GM10266 (cell line): ENCODE measurements around the gene KIF26B.

Experiments
- DNase-seq: peaks from one replicate; pipeline ENCODE4 v3.0.0; 2012; ENCODE audit errors: extremely low spot score
- CTCF ChIP-seq: IDR thresholded peaks from 2 replicates; pipeline ENCODE4 v1.5.1; 2012; ENCODE audit warnings: mild to moderate bottlenecking, low read depth; ENCODE audit not compliant: control insufficient read depth, insufficient read depth; ENCODE audit errors: missing control alignments

KIF26B gene

GRCh38 chr1:245292553-245292952 is 137.8 kb downstream of the KIF26B start:
- DNase-seq = no peak
- no peak for TF ChIP-seq CTCF

- DNase-seq = no peak
- TF ChIP-seq CTCF = no peak
Measured at GRCh38 chr1:245294020-245294419, 139.2 kb downstream of the KIF26B start.

GRCh38 chr1:245298781-245299180 is 144.0 kb downstream of the KIF26B start:
- no peak for TF ChIP-seq CTCF
- DNase-seq = no peak

- no peak for DNase-seq
- no peak for TF ChIP-seq CTCF
Measured at GRCh38 chr1:245301162-245301580, 146.4 kb downstream of the KIF26B start.

GRCh38 chr1:245301921-245302320 is 147.1 kb downstream of the KIF26B start:
- TF ChIP-seq CTCF = no peak
- no peak for DNase-seq

- TF ChIP-seq CTCF = no peak
Measured at GRCh38 chr1:245304698-245305097, 149.9 kb downstream of the KIF26B start.

GRCh38 chr1:245306020-245306419 is 151.2 kb downstream of the KIF26B start:
- no peak for TF ChIP-seq CTCF
- no peak for DNase-seq

More at GRCh38 chr1:245304698-245305097, 149.9 kb downstream of the KIF26B start:
- DNase-seq = no peak
